HL-60 (cell line): ENCODE data around the gene UGT3A2.

Experiments
- DNase-seq, 2 experiments: peaks; one replicate each; pipeline ENCODE4 v3.0.0-alpha.2; 2010 to 2020; ENCODE audit warnings: low read depth in 1 of 2, low spot score in 1 of 2
- H3K27ac ChIP-seq: fragments of 250-450 bp; sonication (Bioruptor Pico); replicated peaks from 2 replicates; pipeline ENCODE4 v1.5.1; 2020; ENCODE audit warnings: mild to moderate bottlenecking, moderate library complexity
- H3K27me3 ChIP-seq: fragments of 250-450 bp; sonication (Bioruptor Pico); 2 replicates; pipeline ENCODE4 v1.5.1; 2021; ENCODE audit warnings: mild to moderate bottlenecking, moderate library complexity; ENCODE audit not compliant: insufficient read depth, poor library complexity, severe bottlenecking
- H3K4me3 ChIP-seq: replicated peaks from 2 replicates; pipeline ENCODE4 v1.5.1; 2011; ENCODE audit warnings: mild to moderate bottlenecking, control low read depth, low read length; ENCODE audit not compliant: insufficient read depth
- CTCF ChIP-seq: IDR thresholded peaks from one replicate; pipeline ENCODE4 v1.5.1; 2011; ENCODE audit warnings: low read length, control low read depth, inconsistent platforms; ENCODE audit not compliant: insufficient read depth
- GABPA ChIP-seq: IDR thresholded peaks from 2 replicates; pipeline ENCODE4 v1.6.1; 2012; ENCODE audit warnings: low read depth
- POLR2AphosphoS5 ChIP-seq: IDR thresholded peaks from 2 replicates; pipeline ENCODE4 v1.6.1; 2012; ENCODE audit warnings: low read depth
- REST ChIP-seq: IDR thresholded peaks from 2 replicates; pipeline ENCODE4 v1.6.1; 2012; ENCODE audit warnings: low read depth; ENCODE audit not compliant: insufficient replicate concordance
- SPI1 ChIP-seq: IDR thresholded peaks from 2 replicates; pipeline ENCODE4 v1.6.1; 2012; ENCODE audit warnings: low read depth, mild to moderate bottlenecking, borderline replicate concordance
- long read RNA-seq: library from polyadenylated mRNA; unstranded; transcript quantifications from one replicate; pipeline ENCODE4 v2.0.0, GENCODE V29; 2020

UGT3A2 gene
- long read RNA-seq, result 0 reads

GRCh38 chr5:36066540-36067210, at the start of gene UGT3A2:
Gene UGT3A2, minus strand, starts transcription at chr5:36066882. Its CDS starts 93 bp downstream, at chr5:36066789.
- no peak for DNase-seq
- Histone ChIP-seq H3K4me3 (no peak within 1 kb of the TSS; the same call in 1 of the 2 replicates), H3K27me3 (no peaks in the 10 kb centered on the region), H3K27ac (no peak within 1 kb of the TSS)
- no peak for TF ChIP-seq GABPA
- TF ChIP-seq POLR2AphosphoS5, result no peak
- TF ChIP-seq CTCF, result no peak
- TF ChIP-seq SPI1, result no peak
- no peak for TF ChIP-seq REST

- DNase-seq, result no peak
- no peak overlapping the region for H3K4me3 ChIP-seq
These were observed 44.6 kb upstream of the UGT3A2 start for GRCh38 chr5:36111238-36111637.

More at GRCh38 chr5:36111238-36111637, 44.6 kb upstream of the UGT3A2 start:
- no peak overlapping the region for H3K27ac ChIP-seq
- TF ChIP-seq SPI1 (no peak), REST (no peak), CTCF (no peak), GABPA (no peak), POLR2AphosphoS5 (no peak)
- no peaks in the 10 kb centered on the region for H3K27me3 ChIP-seq
